GM19351 (cell line): ENCODE measurements around the gene TNFAIP8L1.

ENCODE experiments used
- ATAC-seq: cut with Tn5 transposase; IDR thresholded peaks from one replicate; pipeline ENCODE4 v1.9.1; 2021; ENCODE audit warnings: mild to moderate bottlenecking, moderate library complexity; ENCODE audit not compliant: unreplicated experiment

The TNFAIP8L1 gene

DNA sequence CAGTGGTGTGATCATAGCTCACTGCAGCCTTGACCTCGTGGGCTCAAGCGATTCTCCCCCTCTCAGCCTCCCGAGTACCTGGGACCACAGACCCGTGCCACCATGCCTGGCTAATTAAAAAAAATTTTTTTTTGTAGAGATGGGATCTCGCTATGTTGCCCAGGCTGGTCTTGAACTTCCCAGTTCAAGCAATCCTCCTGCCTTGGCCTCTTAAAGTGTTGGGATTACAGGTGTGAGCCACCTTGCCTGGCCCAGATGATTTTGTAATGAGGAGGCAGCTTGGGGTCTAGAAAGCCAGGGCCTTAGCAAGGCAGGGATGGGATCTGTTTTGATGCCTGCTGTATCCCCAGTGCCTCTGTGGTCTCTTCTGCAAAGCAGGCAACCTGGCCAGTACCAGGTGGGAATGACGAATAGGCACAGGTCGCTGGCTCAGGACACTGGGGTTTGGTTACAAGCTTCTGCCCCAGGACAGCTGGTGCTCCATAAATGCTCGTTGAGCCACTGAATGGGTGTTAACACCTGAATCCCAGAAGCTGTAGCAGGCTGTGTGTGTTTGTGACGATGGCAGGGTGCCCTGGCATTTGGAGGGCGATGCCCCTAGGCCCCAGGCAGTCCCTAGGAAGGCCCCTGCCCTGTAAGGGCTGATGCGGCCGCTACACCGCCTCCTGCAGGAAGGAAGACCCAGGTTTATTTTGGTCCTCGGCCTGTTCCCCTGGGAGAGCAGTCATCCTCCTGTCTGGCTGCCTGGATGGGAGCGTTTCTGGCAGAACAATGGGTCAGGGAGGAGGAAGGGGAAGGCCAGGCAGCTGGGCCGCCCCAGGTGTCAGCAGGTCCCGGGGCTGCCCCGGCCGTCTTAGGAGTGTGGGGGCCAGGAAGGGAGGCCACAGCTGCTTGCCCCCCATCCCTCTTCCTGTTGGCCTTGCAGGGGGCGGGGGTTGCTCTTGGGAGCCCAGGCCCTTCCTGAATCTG, 8.6 kb downstream of the TNFAIP8L1 start:
- no peak for ATAC-seq

DNA sequence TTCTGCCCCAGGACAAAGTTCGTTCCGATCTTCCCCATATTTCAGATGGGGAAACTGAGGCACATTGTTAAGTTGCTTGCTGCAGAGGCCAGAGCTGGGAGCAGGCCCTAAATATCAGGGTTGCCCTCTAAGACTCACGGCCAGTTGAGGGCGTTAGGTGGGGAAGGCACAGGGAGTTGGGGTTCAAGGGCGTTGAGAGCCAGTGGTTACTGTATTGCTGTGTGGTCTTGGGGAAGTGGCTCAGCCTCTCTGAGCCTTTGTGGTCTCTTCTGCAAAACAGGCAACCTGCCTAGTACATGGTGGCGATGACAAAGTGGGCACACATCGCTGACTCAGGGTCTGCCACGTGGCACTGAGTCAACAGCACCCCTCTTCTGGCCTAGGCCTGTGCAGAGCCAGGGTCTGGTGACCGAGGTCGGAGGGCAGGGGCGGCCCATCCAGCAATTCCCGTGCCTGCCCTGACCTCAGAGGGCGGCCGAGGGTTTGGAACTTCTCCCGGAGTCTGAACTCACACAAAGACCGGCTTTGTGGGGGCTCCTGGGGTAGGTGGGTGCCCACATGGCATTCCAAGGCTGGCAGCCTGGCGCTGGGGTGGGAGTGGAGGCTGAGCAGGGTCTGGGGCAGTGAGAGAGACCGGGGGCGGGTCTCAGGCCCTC, 10.2 kb downstream of the TNFAIP8L1 start:
- no peak for ATAC-seq

DNA sequence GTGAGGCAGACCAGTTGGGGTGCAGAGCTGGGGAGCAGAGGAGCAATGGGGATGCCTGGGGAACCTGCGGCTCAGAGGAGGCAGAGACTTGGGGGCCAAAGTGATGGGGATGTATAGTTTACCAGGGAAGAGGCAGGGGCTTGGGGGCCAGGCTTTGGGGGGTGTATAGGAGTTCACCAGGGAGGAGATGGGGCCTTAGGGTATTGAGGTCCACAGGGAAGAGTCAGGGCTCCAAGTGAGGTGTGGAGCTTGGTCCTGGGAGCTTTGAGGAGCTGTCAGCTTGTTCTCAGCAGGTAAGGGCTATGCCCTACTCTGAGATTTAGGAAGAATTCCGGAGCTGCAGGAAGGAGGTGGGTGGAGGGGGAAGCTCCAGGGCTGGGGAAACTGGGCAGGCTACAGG, 10.8 kb downstream of the TNFAIP8L1 start:
- ATAC-seq, result no peak

DNA sequence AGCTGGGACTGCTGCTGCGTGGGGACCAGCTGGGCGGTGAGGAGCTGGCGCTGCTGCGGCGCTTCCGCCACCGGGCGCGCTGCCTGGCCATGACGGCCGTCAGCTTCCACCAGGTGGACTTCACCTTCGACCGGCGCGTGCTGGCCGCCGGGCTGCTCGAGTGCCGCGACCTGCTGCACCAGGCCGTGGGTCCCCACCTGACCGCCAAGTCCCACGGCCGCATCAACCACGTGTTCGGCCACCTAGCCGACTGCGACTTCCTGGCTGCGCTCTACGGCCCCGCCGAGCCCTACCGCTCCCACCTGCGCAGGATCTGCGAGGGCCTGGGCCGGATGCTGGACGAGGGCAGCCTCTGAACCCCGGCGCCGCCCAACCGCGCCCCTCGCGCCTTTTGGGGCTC, 12.8 kb downstream of the TNFAIP8L1 start:
- ATAC-seq, result no peak

DNA sequence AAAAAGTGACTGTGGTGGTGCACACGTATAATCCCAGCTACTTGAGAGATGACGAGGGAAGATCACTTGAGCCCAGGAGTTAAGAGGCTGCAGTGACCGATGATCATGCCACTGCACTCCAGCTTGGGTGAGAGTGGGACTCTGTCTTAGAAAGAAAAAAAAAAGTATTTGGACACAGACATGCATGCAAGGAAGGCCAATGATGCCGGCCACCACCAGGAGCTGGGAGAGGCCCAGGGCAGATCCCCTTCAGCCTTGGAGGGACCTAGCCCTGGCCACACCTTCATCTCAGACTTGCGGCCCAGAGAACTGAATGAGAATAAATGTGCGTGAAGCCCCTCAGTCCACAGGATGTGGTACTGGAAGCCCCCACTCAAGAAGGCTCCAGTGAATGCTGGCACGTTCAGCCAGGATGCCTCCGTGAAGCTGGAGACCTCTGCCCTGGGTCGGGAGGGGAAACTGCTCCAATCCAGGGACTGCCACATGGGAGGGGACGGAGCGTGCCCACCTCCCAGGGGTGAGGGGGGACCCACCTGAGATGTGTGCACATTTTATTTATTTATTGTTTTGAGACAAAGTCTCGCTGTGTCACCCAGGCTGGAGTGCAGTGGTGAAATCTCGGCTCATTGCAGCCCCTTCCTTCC, 14.6 kb downstream of the TNFAIP8L1 start:
- ATAC-seq, result no peak

DNA sequence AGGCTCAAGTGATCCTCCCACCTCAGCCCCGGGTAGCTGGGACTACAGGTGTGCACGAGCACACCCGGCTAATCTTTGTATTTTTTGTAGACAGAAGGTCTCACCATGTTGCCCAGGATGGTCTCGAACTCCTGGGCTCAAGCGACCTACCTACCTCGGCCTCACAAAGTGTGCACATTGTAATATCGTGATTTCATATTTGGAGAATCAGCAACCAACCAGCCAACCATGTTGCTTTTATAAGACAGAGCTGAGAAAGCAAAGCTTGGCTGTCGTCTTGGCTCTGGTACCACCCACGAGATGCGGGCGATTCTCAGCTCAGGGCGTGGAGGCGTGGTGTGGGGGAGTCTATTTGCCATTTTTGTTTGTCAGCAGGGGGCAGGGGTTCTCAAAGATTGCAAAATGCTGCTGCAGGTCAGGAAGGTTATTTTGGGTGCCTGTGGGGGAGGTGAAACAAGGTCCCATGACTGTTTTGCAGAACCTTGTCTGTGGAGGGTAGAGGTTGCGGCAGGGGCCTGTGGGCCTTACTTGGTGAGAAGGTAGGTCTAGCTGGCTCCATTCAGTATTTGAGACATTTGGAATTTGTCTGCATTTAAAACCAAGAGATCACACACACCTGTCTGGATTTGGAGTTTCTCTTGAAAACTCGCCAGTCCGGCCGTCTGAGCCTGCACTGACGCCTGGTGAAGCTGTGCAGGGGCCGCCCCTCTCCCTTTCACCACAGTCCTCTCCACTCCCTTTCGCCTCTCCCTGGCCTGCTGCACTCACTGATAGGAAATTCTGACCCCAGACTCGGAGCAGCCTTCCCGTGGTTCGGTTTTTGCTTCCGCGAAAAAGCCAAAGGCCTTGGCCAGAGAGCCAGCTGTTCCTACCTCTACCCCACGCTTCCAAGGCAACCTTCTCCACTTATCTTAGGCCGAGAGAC, 15.4 kb downstream of the TNFAIP8L1 start:
- no peak for ATAC-seq

DNA sequence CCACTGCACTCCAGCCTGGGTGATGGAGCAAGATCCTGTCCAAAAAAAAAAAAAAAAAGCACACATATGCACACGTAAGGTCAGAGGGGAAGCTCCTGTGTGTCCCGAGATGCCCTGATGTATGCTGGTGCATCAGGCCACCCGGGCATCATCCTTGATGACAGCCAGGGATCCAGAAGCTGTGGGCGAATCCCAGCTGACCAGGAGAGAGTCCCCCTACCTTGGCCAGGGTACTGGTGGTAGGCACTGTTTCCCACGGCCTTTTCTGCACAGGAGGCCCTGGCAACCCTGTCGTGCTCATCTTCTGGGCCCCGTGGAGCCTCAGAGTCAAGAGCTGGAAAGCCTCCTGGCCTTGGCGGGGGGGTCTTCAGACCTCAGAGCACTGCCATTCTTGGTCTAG, 16.8 kb downstream of the TNFAIP8L1 start:
- ATAC-seq, result no peak

DNA sequence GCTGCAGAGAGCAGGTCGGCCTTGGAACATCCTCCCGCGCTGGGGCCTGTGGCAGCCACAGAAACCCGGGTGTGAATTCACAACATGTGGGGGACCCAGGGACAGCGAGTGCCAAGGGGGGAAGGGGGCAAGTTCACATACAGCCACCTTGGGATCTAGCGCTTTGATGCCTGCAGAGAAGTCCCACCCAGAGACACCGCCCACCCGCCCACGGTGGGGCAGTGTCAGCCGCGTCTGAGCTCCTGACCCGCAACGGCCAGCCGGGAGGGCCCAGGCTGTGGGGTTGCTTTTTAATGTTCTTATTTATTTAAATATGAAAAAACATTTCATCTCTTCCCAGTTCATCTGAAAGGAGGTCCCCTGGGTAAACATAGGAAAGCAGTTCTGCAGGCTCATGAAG, 17.9 kb downstream of the TNFAIP8L1 start:
- no peak for ATAC-seq

DNA sequence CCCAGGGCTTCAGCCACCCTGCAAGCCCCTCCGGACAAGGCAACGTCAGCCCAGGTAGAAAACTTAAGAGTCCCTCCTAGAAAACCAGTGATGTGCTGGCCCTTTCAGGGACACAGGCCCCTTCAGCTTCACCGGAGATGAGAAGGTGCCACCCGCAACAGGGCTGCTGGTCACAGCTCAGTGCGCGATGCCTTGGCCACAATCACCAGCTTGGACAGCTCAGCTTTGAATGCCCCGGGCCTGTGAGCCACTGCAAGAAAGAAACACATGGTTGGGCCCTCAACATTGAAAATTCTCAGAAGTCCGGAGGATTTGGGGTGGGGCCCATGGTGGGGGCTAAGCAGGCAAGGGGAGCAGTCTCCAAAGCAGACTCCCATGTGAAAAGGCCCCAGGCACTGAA, 18.5 kb downstream of the TNFAIP8L1 start:
- no peak for ATAC-seq

DNA sequence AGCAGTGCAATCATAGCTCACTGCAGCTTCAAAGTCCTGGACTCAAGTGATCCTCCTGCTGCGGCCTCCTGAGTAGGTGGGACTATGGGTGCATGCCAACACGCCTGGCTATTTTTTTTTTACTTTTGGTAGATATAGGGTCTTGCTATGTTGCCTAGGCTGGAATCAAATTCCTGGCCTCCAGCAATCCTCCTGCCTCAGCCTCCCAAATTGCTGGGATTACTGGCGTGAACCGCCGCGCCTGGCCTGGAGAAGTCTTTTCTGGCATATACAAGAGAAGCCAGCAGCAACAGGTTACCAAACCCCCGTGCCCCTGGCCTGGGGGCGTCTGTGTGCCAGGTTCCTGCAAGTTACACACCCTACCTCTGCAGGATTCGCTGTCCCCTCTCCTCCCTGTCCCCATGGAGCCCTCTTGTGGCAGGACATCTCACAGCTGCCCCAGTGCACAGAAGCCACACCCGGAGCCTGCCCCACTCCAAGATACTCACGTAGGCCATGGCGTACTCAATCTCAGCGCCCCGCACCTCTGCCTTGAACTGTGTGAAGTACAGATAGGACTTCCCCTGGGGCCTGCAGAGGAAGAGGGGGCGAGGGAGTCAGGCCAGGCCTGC, 21.0 kb downstream of the TNFAIP8L1 start:
- ATAC-seq, result no peak

DNA sequence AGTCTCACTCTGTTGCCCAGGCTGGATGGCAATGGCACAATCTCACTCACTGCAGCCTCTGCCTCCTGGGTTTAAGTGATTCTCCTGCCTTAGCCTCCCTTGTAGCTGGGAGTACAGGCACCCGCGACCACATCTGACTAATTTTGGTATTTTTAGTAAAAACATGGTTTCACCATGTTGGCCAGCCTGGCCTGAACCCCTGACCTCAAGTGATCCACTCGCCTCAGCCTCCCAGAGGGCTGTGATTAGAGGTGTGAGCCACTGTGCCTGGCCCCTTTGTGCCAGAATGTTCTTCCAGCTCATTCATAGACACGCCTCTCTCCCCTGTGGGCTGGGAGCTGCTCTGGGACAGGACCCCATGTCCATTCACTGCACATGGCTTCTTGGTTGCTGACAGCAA, 21.7 kb downstream of the TNFAIP8L1 start:
- ATAC-seq, result no peak

DNA sequence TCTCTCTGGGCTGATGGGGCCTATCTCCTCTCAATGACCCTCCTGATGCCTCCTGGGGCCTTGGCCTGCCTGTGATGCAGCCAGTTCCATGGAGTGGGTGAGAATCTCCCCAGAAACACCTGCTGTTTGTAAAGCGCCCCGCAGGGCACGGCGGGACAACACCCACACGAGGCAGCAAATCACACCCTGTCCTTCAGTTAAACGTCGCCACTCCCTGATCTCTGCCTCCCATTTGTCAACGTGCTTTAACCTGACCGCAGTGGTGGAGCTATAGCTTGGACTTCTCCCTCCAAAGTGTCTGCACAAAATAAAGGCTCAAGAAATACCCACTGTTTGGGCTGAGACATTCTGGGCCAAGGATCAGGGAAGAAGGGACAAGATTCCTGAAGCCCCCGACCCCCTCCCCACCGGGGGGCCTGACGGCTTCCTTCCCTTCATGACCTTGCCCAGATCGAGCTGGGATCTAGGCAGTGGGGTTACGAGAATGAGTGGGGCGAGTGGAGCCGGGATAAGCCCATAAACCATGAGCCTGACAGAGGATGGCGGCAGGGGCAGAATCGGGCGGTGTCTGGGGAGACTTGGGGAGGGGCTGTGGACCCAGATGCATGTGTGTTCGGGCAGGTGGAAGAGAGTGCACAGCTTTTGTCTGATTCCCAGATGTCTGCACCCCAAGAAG, 22.8 kb downstream of the TNFAIP8L1 start:
- ATAC-seq, result no peak

DNA sequence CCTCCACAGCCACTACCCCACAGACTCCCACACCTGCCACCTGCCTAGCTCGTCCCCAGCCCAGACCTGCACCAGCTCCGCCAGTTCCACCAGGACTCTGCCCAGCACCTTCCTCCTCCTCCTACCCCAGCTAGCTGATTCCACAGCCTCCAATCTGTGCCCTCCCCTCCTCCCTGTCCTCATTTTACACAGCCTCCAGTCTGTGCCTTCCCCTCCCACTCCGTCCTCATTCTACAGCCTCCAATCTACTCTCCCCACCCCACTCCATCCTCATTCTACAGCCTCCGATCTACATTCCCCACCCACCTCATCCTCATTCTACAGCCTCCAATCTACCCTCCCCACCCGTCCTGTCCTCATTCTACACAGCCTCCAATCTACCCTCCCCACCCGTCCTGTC, 23.5 kb downstream of the TNFAIP8L1 start:
- no peak for ATAC-seq

DNA sequence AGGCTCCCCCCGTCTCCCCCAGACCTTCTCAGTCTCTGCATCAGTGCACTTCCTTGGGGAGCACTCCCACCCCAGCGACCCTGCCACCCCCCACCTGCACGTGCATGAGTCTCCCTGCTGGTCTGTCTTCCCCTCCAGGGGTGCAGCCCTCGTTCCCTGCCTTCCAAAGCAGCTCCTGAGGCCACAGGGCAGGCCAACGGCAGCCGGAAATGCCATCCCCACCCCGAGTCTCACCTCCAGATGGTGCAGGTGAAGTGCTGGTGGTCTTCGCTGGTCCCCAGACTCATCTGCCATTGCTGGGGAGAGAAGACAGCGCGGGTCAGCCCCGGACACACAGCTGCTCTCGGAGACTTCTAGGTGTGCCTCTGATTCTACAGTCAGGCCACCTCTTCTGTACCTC, 25.3 kb downstream of the TNFAIP8L1 start:
- no peak for ATAC-seq

DNA sequence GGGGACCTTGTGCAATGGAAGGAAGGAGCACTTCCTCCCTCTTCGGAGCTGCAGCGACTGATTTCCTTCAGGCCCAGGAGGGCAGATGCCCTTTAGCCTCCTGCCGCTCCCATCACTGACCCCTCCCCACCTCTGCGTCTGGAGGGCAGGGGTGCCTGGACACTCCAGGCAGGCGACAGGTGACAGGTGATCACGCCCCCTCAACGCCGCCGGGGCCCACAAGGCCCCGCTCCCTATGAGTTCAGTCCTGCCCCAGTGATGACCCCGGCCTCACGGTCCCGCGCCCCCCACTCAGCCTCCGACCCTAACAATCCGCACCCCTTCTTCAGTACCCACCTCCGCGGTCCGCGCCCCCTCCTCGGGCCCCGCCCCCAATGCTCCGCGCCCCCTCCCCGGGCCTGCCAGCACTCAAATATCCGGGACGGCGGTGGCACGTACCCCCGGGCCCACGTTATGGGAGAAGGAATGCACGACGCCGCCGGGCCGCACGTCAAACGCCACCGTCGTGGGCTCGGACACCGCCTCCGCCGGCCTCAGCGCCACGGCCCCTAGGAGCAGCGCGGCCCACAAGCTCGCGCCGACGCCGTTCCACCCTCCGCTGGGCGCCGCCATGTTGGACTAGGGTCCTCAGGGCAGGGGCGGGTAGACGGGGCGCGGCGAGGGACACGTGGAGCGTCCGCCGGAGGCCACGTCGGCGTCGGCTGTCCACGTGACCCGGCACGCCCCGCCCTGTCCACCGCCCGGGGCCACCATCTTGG, 30.6 kb downstream of the TNFAIP8L1 start, which contains the start of gene MYDGF:
MYDGF (minus strand) TSS at position 620 of the 758 bp plus-strand sequence; CDS start at position 612, 8 bp downstream.
- peak; percentile 78 for ATAC-seq

DNA sequence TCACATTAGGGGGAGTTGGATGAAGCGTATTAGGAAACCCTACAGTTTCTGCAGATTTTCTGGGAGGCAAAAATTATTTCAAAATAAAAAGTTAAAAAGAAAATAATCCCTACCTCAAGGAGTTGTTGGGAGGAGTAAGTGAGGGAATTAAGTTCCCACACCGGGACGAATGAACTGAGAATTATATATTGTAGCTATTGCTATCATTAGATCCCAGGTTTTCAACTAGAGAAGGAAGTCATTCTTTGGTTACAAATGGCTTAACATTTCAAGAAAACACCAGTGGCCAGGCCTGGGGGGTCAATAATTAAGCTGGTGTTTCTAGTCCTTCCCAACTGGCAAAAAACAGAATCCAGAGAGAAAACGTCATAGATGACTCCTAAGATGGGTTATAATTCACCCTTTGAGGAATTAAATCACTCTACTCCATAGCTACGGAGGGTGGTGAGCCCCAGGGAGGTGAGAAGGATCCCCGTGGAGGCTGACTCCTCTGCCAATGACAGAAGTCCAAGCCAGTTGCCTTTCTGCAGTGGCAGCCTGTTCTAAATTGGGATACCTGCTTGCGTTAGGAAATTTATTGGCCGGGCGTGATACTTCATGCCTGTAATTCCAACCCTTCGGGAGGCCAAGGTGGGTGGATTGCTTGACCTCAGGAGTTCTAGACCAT, 32.0 kb downstream of the TNFAIP8L1 start:
- no peak for ATAC-seq

DNA sequence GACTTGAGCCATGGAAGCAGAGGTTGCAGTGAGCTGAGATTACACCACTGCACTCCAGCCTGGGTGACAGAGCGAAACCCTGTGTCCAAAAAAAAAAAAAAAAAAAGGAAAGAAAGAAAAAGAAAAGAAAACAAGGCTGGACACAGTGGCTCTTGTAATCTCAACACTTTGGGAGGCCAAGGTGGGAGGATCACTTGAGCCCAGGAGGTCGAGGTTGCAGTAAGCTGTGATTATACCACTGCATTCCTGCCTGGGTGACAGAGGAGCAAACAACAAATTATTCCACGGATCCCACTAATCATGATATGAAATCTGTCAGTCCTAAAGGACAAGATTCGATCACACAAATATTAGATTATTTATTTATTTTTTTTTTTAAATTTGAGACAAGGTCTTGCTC, 33.9 kb downstream of the TNFAIP8L1 start:
- ATAC-seq, result no peak

DNA sequence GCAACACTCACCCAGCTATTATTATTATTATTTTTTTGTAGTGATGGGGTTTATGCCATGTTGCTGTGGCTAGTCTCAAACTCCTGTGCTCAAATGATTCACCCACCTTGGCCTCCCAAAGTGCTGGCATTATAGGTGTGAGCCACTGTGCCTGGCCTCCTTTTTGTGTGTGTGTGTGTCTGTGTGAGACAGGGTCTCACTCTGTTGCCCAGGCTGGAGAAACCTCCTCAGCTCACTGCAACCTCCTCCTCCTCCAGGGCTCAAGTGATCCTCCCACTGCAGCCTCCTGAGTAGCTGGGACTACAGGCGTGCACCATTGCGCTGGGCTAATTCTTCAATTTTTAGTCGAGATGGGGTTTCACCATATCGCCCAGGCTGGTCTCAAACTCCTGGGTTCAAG, 34.4 kb downstream of the TNFAIP8L1 start:
- ATAC-seq, result no peak
